Neural cell (in vitro differentiated cells): ENCODE data around the gene RPL7A.

Experiments
- EZH2 ChIP-seq: fragments of 200-600, 300-800 bp; shearing (Covaris generic), sonication (generic); IDR thresholded peaks from 2 replicates; pipeline ENCODE4 v1.6.1; 2014; ENCODE audit warnings: antibody characterized with exemption, low read length, borderline replicate concordance, mild to moderate bottlenecking; ENCODE audit not compliant: insufficient read depth, poor library complexity, severe bottlenecking
- MXI1 ChIP-seq: fragments of 450-650 bp; conservative IDR thresholded peaks from 2 replicates; pipeline ENCODE4 v1.6.1; 2014; ENCODE audit warnings: antibody characterized with exemption, mild to moderate bottlenecking; ENCODE audit not compliant: poor library complexity, severe bottlenecking
- POLR2AphosphoS5 ChIP-seq: IDR thresholded peaks from 2 replicates; pipeline ENCODE4 v1.6.1; 2012
- REST ChIP-seq: IDR thresholded peaks from 2 replicates; pipeline ENCODE4 v1.6.1; 2012; ENCODE audit warnings: borderline replicate concordance
- SMC3 ChIP-seq: fragments of 450-650 bp; conservative IDR thresholded peaks from 2 replicates; pipeline ENCODE4 v1.6.1; 2014; ENCODE audit warnings: antibody characterized with exemption, mild to moderate bottlenecking, moderate library complexity; ENCODE audit not compliant: poor library complexity
- TAF1 ChIP-seq: IDR thresholded peaks from 2 replicates; pipeline ENCODE4 v1.6.1; 2012; ENCODE audit warnings: low read depth
- TF ChIP-seq, protein P1 (sequence below): fragments of 450-650 bp; IDR thresholded peaks from 2 replicates; pipeline ENCODE4 v1.5.1; 2014; ENCODE audit warnings: antibody characterized with exemption, mild to moderate bottlenecking, moderate library complexity; ENCODE audit not compliant: poor library complexity, severe bottlenecking

- TF ChIP-seq, protein P1, sequence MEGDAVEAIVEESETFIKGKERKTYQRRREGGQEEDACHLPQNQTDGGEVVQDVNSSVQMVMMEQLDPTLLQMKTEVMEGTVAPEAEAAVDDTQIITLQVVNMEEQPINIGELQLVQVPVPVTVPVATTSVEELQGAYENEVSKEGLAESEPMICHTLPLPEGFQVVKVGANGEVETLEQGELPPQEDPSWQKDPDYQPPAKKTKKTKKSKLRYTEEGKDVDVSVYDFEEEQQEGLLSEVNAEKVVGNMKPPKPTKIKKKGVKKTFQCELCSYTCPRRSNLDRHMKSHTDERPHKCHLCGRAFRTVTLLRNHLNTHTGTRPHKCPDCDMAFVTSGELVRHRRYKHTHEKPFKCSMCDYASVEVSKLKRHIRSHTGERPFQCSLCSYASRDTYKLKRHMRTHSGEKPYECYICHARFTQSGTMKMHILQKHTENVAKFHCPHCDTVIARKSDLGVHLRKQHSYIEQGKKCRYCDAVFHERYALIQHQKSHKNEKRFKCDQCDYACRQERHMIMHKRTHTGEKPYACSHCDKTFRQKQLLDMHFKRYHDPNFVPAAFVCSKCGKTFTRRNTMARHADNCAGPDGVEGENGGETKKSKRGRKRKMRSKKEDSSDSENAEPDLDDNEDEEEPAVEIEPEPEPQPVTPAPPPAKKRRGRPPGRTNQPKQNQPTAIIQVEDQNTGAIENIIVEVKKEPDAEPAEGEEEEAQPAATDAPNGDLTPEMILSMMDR, result no peak
- TF ChIP-seq SMC3 (no peak), TAF1 (no peak), EZH2 (no peak), POLR2AphosphoS5 (no peak), REST (no peak), MXI1 (no peak)
Observed at GRCh38 chr9:133327834-133328484, 20.1 kb upstream of the RPL7A start.
